Activated T-cell treated with anti-CD3 and anti-CD28 coated beads for 4 hours (primary cell): ENCODE results near the gene PISD.
"Not testable (repeated sequence)": the region's sequence is repeated elsewhere in the genome, so short reads cannot be mapped to it uniquely, and the experiment has no call there.

Source experiments
- DNase-seq: peaks from one replicate; pipeline ENCODE4 v3.0.0-alpha.2; 2020

PISD gene

GRCh38 chr22:31661851-31662667 is at the start of gene PISD:
Gene PISD (minus strand): TSS chr22:31662215. CDS start chr22:31662208, 7 bp downstream.
- peak; percentile 96 for DNase-seq

- not testable (repeated sequence) for DNase-seq
Observed at GRCh38 chr22:31711226-31711625, 49.2 kb upstream of the PISD start.

GRCh38 chr22:31707519-31707918 is 45.5 kb upstream of the PISD start:
- DNase-seq = no peak

GRCh38 chr22:31695423-31695822 is 33.4 kb upstream of the PISD start:
- no peak for DNase-seq

GRCh38 chr22:31694046-31694445 is 32.0 kb upstream of the PISD start:
- not testable (repeated sequence) for DNase-seq

GRCh38 chr22:31692186-31692886 is 30.3 kb upstream of the PISD start:
- DNase-seq = no peak

GRCh38 chr22:31691408-31691807 is 29.4 kb upstream of the PISD start:
- DNase-seq = no peak

GRCh38 chr22:31683181-31684105 is 21.4 kb upstream of the PISD start:
- no peak for DNase-seq

GRCh38 chr22:31682751-31683150 is 20.7 kb upstream of the PISD start:
- no peak for DNase-seq

GRCh38 chr22:31681349-31682345 is 19.6 kb upstream of the PISD start:
- no peak for DNase-seq

GRCh38 chr22:31680861-31681341 is 18.9 kb upstream of the PISD start:
- DNase-seq = no peak

GRCh38 chr22:31678748-31679147 is 16.7 kb upstream of the PISD start:
- DNase-seq = no peak

- DNase-seq = peak; percentile 87
Observed at GRCh38 chr22:31676700-31677099, 14.7 kb upstream of the PISD start.

- not testable (repeated sequence) for DNase-seq
Observed at GRCh38 chr22:31674219-31674618, 12.2 kb upstream of the PISD start.

- DNase-seq = not testable (repeated sequence)
Observed at GRCh38 chr22:31668849-31669248, 6.8 kb upstream of the PISD start.

- DNase-seq = no peak
Observed at GRCh38 chr22:31662668-31663037, 638 bp upstream of the PISD start.

- DNase-seq = not testable (repeated sequence)
Observed at GRCh38 chr22:31660860-31661341, 1.1 kb downstream of the PISD start.

- no peak for DNase-seq
Observed at GRCh38 chr22:31659246-31659645, 2.8 kb downstream of the PISD start.

- DNase-seq = no peak
Observed at GRCh38 chr22:31654408-31654807, 7.6 kb downstream of the PISD start.

GRCh38 chr22:31653944-31654343 is 8.1 kb downstream of the PISD start:
- DNase-seq = no peak

- DNase-seq = no peak
Observed at GRCh38 chr22:31652911-31653684, 8.9 kb downstream of the PISD start.
